ENCODE data around the gene PHLDB2. TPM values are rescaled to one million over a fixed set of nuclear protein-coding genes. Genes with fewer than 3 reads are reported as not detected.

PHLDB2 gene
- total RNA-seq, 1 donor from 2014 or later: 37.2 TPM

DNA sequence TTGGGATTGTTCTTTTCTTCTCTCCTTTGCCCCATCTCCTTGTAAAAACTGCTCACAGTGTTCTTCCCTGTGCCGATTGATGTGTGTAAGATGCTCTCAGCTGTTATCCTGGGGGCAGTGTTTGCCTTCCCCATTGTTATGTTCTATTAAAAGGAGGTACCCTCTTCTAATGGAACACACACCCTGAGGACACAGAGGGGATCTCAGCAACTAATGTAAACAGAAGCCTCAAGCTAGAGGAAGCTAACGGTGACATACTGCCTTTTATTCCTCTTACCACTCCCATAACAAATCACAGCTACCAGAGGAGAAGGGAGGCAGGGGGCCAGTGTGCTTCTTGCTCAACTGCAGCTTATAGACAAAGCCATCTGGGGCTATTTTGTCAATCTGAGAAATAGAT lies 141.9 kb downstream of the PHLDB2 start:
- TF ChIP-seq, protein P1, sequence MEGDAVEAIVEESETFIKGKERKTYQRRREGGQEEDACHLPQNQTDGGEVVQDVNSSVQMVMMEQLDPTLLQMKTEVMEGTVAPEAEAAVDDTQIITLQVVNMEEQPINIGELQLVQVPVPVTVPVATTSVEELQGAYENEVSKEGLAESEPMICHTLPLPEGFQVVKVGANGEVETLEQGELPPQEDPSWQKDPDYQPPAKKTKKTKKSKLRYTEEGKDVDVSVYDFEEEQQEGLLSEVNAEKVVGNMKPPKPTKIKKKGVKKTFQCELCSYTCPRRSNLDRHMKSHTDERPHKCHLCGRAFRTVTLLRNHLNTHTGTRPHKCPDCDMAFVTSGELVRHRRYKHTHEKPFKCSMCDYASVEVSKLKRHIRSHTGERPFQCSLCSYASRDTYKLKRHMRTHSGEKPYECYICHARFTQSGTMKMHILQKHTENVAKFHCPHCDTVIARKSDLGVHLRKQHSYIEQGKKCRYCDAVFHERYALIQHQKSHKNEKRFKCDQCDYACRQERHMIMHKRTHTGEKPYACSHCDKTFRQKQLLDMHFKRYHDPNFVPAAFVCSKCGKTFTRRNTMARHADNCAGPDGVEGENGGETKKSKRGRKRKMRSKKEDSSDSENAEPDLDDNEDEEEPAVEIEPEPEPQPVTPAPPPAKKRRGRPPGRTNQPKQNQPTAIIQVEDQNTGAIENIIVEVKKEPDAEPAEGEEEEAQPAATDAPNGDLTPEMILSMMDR (IDR thresholded peaks at IDR 0.05; ENCODE audit: unreplicated experiment): no peak
- DNase-seq (ENCODE audit: low spot score in 2 of 2, unreplicated experiment in 2 of 2): no peak
- Mint-ChIP-seq H3K27me3 (ENCODE audit: low read depth) (peaks cover 26% of the 10 kb centered on the region), H3K4me3 (no peak overlapping the region), H3K27ac (no peak overlapping the region), H3K9me3 (no peaks in the 10 kb centered on the region), H3K4me1 (peaks cover 20% of the 10 kb centered on the region), H3K36me3 (no peaks in the 10 kb centered on the region)

DNA sequence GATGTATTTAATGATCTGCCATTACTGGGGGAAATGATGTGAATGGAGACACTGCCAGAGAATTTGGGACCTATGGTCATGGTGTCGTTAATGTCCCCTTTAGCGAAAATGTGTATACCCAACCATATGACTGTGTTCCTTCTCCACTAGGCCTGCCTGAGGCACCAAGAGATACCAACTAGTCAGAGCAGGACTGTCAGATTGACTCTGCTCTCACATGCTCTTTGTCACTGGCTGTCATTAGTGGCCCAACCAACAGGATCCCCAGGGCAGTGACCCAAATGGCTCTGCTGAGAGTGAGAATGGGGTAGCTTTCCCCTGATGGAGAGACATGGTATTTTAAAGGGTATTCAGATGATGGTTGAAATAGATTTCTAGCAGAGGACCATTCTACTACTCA lies 142.5 kb downstream of the PHLDB2 start:
- H3K36me3 Mint-ChIP-seq: no peaks in the 10 kb centered on the region
- H3K9me3 Mint-ChIP-seq: no peaks in the 10 kb centered on the region
- no peak overlapping the region for H3K4me3 Mint-ChIP-seq
- DNase-seq (ENCODE audit: low spot score in 2 of 2, unreplicated experiment in 2 of 2): no peak
- H3K27me3 Mint-ChIP-seq (ENCODE audit: low read depth): peaks cover 26% of the 10 kb centered on the region
- peaks cover 20% of the 10 kb centered on the region for H3K4me1 Mint-ChIP-seq
- H3K27ac Mint-ChIP-seq: no peak overlapping the region
- TF ChIP-seq, protein P1 (IDR thresholded peaks at IDR 0.05; ENCODE audit: unreplicated experiment): no peak

DNA sequence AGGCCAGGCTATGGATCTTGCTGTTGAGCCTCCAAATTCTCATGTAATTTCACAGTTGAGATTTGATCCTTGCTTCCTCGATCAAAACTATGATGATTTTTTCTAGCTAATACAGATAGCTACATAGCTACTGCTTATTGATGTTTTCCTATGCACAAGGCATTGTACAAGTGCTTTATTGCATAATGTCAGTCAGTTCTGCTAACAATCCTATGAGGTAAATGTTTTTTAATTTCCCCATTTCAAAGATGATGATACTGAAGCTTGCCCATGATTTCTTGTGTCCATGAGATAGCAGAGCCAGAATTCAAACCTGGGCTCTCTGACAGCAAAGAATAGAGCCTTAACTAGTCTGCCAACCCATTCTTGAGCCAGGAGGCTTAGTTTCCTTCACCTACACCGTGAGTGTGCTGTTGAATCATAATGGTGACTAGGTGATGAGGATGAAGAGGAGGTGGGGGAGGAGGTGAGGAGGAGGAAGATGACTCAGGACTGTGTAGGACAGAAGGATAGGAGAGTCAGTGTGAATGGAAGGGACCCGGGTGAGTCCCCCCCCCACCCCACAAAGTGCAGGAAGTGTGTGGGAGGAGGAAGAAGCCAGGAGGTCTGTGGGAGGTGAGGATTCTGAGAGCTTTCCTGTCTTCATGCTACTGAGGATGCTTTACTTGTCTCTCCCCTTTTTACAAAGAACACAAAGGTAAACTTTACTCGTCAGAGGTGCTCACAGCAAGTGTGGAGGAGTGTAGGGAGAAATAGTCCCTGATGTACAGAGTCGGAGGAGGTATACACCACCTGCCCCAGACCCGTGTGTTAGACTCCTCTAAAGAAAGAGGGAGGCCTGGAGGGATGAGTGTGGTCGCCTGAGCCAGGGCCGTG lies 143.3 kb downstream of the PHLDB2 start:
- no peak overlapping the region for H3K27ac Mint-ChIP-seq
- no peak overlapping the region for H3K4me3 Mint-ChIP-seq
- TF ChIP-seq, protein P1 (IDR thresholded peaks at IDR 0.05; ENCODE audit: unreplicated experiment): no peak
- peaks cover 25% of the 10 kb centered on the region for H3K27me3 Mint-ChIP-seq (ENCODE audit: low read depth)
- H3K36me3 Mint-ChIP-seq: no peaks in the 10 kb centered on the region
- no peak for DNase-seq (ENCODE audit: low spot score in 2 of 2, unreplicated experiment in 2 of 2)
- peaks cover 22% of the 10 kb centered on the region for H3K4me1 Mint-ChIP-seq
- no peaks in the 10 kb centered on the region for H3K9me3 Mint-ChIP-seq

DNA sequence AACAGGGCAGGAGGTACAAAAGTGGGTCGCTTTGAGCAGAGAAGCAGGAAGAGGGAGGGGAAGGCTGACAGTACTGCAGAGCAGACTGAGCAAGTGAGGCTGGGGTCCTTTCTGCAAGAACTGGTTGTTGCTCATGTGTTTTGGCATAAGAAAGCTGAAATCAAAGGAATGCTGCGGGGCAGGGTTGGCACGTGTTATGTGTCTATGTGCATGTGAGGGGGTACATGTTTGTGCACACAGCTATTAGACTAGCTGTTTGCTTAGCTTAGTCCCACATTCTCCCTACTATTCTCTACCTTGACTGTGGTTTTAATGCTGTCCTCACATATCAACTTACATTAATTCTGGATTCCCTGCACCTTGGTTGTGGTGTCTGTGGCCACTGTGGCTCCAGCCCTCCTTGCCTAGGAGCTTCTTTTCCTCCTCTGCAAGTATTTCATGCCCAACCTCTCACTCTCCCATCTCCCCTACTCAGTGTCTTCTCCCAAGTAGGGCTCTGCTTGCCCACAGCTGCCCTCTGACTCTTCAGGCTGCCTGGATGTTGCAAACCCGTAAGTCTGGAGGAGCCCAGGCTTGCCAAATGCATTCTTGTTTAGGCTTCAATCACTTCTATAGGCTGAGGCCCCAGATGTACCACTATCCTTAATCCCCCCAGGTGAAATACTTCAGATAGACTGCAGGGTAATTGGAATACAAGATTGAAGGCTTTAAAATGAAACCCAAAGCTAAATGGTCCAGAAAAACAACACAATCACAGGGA lies 144.4 kb downstream of the PHLDB2 start:
- H3K27me3 Mint-ChIP-seq (ENCODE audit: low read depth): peaks cover 21% of the 10 kb centered on the region
- H3K9me3 Mint-ChIP-seq: no peaks in the 10 kb centered on the region
- no peak overlapping the region for H3K4me3 Mint-ChIP-seq
- TF ChIP-seq, protein P1 (IDR thresholded peaks at IDR 0.05; ENCODE audit: unreplicated experiment): no peak
- peaks cover 28% of the 10 kb centered on the region for H3K4me1 Mint-ChIP-seq
- H3K36me3 Mint-ChIP-seq: no peaks in the 10 kb centered on the region
- H3K27ac Mint-ChIP-seq: no peak overlapping the region
- DNase-seq (ENCODE audit: low spot score in 2 of 2, unreplicated experiment in 2 of 2): no peak

DNA sequence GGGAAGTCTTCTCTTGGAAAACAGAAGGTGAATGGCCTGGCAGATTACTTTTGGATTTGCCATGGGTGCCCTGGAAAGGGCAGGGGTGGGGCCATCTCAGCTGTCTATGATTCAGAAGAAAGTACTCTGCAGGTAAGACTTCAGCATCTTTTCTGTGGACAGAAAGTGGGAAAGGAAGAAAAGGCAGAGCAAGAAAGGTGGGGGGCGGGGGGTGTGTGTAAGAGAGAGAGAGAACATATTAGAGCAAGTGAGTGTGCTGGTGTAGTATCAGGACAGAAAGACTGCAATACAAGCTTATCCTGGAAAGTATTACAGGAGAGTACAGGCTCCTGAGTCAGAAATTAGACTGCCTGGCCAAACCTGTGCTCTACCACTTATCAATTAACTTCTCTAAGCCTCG lies 145.1 kb downstream of the PHLDB2 start:
- no peaks in the 10 kb centered on the region for H3K36me3 Mint-ChIP-seq
- TF ChIP-seq, protein P1 (IDR thresholded peaks at IDR 0.05; ENCODE audit: unreplicated experiment): no peak
- H3K4me1 Mint-ChIP-seq: peaks cover 25% of the 10 kb centered on the region
- DNase-seq (ENCODE audit: low spot score in 2 of 2, unreplicated experiment in 2 of 2): no peak
- peaks cover 15% of the 10 kb centered on the region for H3K27me3 Mint-ChIP-seq (ENCODE audit: low read depth)
- no peak overlapping the region for H3K27ac Mint-ChIP-seq
- H3K4me3 Mint-ChIP-seq: no peak overlapping the region
- H3K9me3 Mint-ChIP-seq: no peaks in the 10 kb centered on the region
